Measurements from ENCODE around the gene SDSL. TPM values are rescaled to one million over a fixed set of nuclear protein-coding genes. Genes with fewer than 3 reads are reported as not detected.

The SDSL gene
- polyA plus RNA-seq, 3 donors, result 4.6 to 10.0 (median 6.5) TPM

DNA sequence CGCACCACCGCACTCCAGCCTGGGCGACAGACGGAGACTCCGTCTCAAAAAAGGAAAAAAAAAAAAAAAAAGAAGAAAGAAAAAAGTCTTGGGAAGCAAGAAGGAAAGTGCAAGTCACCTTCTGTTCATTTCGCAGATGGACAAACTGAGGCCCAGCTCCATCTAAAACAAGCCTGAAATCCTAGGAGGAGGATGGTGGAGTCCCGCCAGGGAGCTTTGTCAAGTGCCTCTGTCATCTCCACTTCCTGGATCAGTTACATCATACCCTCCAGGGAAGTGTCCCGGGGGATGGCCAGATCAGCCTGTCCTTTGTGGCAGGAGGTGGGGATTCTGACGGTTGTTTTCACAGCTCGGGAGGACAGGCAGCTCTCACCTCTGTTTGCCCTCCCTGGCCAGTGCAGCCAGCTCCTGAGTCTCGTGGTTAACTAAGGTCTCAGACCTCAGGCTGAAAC is 8.7 kb upstream of the SDSL start:
- peaks cover 33% of the 10 kb centered on the region for H3K4me1 Mint-ChIP-seq
- no peaks in the 10 kb centered on the region for H3K79me2 ChIP-seq (ENCODE audit: insufficient read depth, low read length)
- no peak overlapping the region for H3K27ac ChIP-seq (ENCODE audit: low read depth in 1 of 2, low read length in 2 of 2)
- 52% methylated on average over 4 of the region's 11 CpGs for WGBS (ENCODE audit: insufficient coverage)
- TF ChIP-seq, protein P1, sequence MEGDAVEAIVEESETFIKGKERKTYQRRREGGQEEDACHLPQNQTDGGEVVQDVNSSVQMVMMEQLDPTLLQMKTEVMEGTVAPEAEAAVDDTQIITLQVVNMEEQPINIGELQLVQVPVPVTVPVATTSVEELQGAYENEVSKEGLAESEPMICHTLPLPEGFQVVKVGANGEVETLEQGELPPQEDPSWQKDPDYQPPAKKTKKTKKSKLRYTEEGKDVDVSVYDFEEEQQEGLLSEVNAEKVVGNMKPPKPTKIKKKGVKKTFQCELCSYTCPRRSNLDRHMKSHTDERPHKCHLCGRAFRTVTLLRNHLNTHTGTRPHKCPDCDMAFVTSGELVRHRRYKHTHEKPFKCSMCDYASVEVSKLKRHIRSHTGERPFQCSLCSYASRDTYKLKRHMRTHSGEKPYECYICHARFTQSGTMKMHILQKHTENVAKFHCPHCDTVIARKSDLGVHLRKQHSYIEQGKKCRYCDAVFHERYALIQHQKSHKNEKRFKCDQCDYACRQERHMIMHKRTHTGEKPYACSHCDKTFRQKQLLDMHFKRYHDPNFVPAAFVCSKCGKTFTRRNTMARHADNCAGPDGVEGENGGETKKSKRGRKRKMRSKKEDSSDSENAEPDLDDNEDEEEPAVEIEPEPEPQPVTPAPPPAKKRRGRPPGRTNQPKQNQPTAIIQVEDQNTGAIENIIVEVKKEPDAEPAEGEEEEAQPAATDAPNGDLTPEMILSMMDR (IDR thresholded peaks at IDR 0.05), result no peak
- no peak overlapping the region for H3K9ac ChIP-seq (ENCODE audit: insufficient read depth, low read length, poor library complexity, severe bottlenecking)
- peaks cover 0 to 5% (median 0%) of the 10 kb centered on the region in 3 donors for H3K27me3 Mint-ChIP-seq (ENCODE audit: low read depth in 3 of 3)
- peaks cover 0 to 4% (median 0%) of the 10 kb centered on the region in 7 donors for H3K9me3 Mint-ChIP-seq
- peak in 2 of 3 donors; percentile 38 to 66 for DNase-seq
- no peak overlapping the region for H2AFZ ChIP-seq (ENCODE audit: insufficient read depth, low read depth, low read length, poor library complexity, severe bottlenecking)
- peak overlapping the region in 1 of 7 donors; percentile 18 for H3K27ac Mint-ChIP-seq
- peaks cover 0 to 2% of the 10 kb centered on the region in 2 donors for H3K36me3 Mint-ChIP-seq
- no peak overlapping the region for H3K4me3 ChIP-seq (replicated peaks in 1 of 3; ENCODE audit: low read depth in 2 of 3, low read length in 3 of 3)
- intact Hi-C loops (cut with micrococcal nuclease), result no loop called here
- H3K4me3 Mint-ChIP-seq, result no peak overlapping the region
- H4K20me1 ChIP-seq (ENCODE audit: insufficient read depth, low read length), result no peaks in the 10 kb centered on the region
- H3K36me3 ChIP-seq (replicated peaks in 1 of 2; ENCODE audit: control insufficient read depth in 1 of 2, insufficient read depth in 2 of 2, low read length in 2 of 2), result no peaks in the 10 kb centered on the region
- H3K9me3 ChIP-seq (replicated peaks in 1 of 2; ENCODE audit: control insufficient read depth in 1 of 2, insufficient read depth in 1 of 2, low read length in 2 of 2), result no peaks in the 10 kb centered on the region
- no peaks in the 10 kb centered on the region for H3K27me3 ChIP-seq (ENCODE audit: control insufficient read depth in 2 of 2, insufficient read depth in 2 of 2, low read length in 2 of 2)
- H3K4me1 ChIP-seq (ENCODE audit: control insufficient read depth in 1 of 2, insufficient read depth in 2 of 2, low read length in 2 of 2), result peaks cover 32 to 43% of the 10 kb centered on the region in 2 donors
- H3K4me2 ChIP-seq (replicated peaks; ENCODE audit: extremely low read depth, low read length, poor library complexity, severe bottlenecking), result no peak overlapping the region

DNA sequence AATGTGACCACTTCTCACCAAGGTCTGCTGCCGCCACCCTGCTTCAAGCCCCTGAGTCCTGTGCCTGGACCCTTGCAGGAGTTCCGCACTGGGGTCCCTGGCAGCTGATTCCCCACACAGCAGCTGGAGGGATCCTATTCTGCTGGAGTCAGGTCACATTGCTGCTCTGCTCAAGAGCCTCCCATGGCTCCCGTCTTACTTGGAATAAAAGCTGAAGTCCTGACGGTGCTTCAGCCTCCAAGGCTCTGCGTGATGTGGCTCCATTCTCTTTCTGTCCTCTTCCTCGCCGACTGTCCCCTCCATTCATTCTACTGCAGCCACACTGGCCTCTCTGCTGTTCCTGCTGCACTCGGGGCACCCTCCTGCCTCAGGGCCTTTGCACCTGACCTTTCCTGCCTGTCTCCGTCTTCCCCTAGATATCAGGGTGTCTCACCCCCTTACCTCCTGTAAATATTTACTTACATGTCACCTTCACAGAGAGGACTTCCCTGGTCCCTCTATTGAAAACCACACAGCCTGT is 7.6 kb upstream of the SDSL start:
- Mint-ChIP-seq H3K36me3 (peaks cover 0 to 2% of the 10 kb centered on the region in 2 donors), H3K27ac (peak overlapping the region in 6 of 7 donors; percentile 3 to 99 (median 97)), H3K27me3 (ENCODE audit: low read depth in 3 of 3) (peaks cover 0 to 5% (median 0%) of the 10 kb centered on the region in 3 donors), H3K4me1 (peaks cover 38% of the 10 kb centered on the region), H3K9me3 (peaks cover 0 to 4% (median 0%) of the 10 kb centered on the region in 7 donors), H3K4me3 (peak overlapping the region in 1 of 2 donors; percentile 41)
- Histone ChIP-seq H3K9ac (ENCODE audit: insufficient read depth, low read length, poor library complexity, severe bottlenecking) (no peak overlapping the region), H3K9me3 (replicated peaks in 1 of 2; ENCODE audit: control insufficient read depth in 1 of 2, insufficient read depth in 1 of 2, low read length in 2 of 2) (no peaks in the 10 kb centered on the region), H3K79me2 (ENCODE audit: insufficient read depth, low read length) (no peaks in the 10 kb centered on the region), H3K27ac (ENCODE audit: low read depth in 1 of 2, low read length in 2 of 2) (no peak overlapping the region), H3K27me3 (ENCODE audit: control insufficient read depth in 2 of 2, insufficient read depth in 2 of 2, low read length in 2 of 2) (no peaks in the 10 kb centered on the region), H3K4me1 (ENCODE audit: control insufficient read depth in 1 of 2, insufficient read depth in 2 of 2, low read length in 2 of 2) (peaks cover 31 to 44% of the 10 kb centered on the region in 2 donors), H3K4me3 (replicated peaks in 1 of 3; ENCODE audit: low read depth in 2 of 3, low read length in 3 of 3) (no peak overlapping the region), H3K4me2 (replicated peaks; ENCODE audit: extremely low read depth, low read length, poor library complexity, severe bottlenecking) (no peak overlapping the region), H2AFZ (ENCODE audit: insufficient read depth, low read depth, low read length, poor library complexity, severe bottlenecking) (no peak overlapping the region), H4K20me1 (ENCODE audit: insufficient read depth, low read length) (no peaks in the 10 kb centered on the region), H3K36me3 (replicated peaks in 1 of 2; ENCODE audit: control insufficient read depth in 1 of 2, insufficient read depth in 2 of 2, low read length in 2 of 2) (no peaks in the 10 kb centered on the region)
- intact Hi-C loops (cut with micrococcal nuclease), result no loop called here
- no peak for DNase-seq
- 95% methylated on average over 9 of the region's 9 CpGs for WGBS (ENCODE audit: insufficient coverage)
- TF ChIP-seq, protein P1 (IDR thresholded peaks at IDR 0.05), result no peak

Measured in CD14-positive monocyte (primary cell).